HepG2 (cell line): Measurements from ENCODE around the gene ZBTB47.

Experiments used
- BHLHE40 ChIP-seq: IDR thresholded peaks from 2 replicates; pipeline ENCODE4 v1.6.1; 2011; ENCODE audit warnings: low read length, improper control_type of control experiment
- PHF21A ChIP-seq: sonication (generic); formaldehyde crosslinking; IDR thresholded peaks from 2 replicates; pipeline ENCODE4 v1.5.0; 2020; ENCODE audit warnings: mild to moderate bottlenecking, missing genetic modification reagents
- RFX1 ChIP-seq: fragments of 450-650 bp; IDR thresholded peaks from 2 replicates; pipeline ENCODE4 v1.6.1; 2017
- TF ChIP-seq, protein P1 (sequence below): sonication (generic); formaldehyde crosslinking; IDR thresholded peaks from 2 replicates; pipeline ENCODE4 v1.5.1; 2020; ENCODE audit warnings: mild to moderate bottlenecking, missing genetic modification reagents, borderline replicate concordance

DNA sequence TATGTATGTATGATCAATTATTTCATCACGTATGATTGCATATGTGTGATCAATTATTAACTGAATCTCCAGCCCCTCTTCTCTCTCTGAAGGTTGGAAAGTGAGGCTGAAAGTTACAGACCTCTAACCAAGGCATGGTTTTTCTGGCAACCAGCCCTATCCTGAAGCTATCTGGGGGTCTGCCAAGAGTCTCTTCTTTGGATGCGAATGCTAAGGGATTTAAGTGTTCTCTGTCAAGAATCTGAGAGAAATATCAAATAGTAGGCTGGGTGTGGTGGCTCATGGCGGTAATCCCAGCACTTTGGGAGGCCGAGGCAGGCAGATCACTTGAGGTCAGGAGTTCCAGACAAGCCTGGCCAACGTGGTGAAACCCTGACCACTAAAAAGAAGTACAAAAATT, 44.9 kb upstream of the ZBTB47 start:
- TF ChIP-seq RFX1 (no peak), PHF21A (no peak), BHLHE40 (no peak)
- TF ChIP-seq, protein P1, sequence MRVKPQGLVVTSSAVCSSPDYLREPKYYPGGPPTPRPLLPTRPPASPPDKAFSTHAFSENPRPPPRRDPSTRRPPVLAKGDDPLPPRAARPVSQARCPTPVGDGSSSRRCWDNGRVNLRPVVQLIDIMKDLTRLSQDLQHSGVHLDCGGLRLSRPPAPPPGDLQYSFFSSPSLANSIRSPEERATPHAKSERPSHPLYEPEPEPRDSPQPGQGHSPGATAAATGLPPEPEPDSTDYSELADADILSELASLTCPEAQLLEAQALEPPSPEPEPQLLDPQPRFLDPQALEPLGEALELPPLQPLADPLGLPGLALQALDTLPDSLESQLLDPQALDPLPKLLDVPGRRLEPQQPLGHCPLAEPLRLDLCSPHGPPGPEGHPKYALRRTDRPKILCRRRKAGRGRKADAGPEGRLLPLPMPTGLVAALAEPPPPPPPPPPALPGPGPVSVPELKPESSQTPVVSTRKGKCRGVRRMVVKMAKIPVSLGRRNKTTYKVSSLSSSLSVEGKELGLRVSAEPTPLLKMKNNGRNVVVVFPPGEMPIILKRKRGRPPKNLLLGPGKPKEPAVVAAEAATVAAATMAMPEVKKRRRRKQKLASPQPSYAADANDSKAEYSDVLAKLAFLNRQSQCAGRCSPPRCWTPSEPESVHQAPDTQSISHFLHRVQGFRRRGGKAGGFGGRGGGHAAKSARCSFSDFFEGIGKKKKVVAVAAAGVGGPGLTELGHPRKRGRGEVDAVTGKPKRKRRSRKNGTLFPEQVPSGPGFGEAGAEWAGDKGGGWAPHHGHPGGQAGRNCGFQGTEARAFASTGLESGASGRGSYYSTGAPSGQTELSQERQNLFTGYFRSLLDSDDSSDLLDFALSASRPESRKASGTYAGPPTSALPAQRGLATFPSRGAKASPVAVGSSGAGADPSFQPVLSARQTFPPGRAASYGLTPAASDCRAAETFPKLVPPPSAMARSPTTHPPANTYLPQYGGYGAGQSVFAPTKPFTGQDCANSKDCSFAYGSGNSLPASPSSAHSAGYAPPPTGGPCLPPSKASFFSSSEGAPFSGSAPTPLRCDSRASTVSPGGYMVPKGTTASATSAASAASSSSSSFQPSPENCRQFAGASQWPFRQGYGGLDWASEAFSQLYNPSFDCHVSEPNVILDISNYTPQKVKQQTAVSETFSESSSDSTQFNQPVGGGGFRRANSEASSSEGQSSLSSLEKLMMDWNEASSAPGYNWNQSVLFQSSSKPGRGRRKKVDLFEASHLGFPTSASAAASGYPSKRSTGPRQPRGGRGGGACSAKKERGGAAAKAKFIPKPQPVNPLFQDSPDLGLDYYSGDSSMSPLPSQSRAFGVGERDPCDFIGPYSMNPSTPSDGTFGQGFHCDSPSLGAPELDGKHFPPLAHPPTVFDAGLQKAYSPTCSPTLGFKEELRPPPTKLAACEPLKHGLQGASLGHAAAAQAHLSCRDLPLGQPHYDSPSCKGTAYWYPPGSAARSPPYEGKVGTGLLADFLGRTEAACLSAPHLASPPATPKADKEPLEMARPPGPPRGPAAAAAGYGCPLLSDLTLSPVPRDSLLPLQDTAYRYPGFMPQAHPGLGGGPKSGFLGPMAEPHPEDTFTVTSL = no peak
